Activated CD4-positive, CD25-positive, alpha-beta regulatory T cell treated with anti-CD3 and anti-CD28 coated beads, Interleukin-2, amount 50 U/mL, for 16 hours (primary cell): ENCODE measurements around the gene HLA-DPA1.

Experiments
- DNase-seq: peaks from one replicate; pipeline ENCODE4 v3.0.0-alpha.2; 2020; ENCODE audit warnings: low read depth, low spot score

The HLA-DPA1 gene

GRCh38 chr6:33088931-33089620 lies 15.6 kb upstream of the HLA-DPA1 start:
- DNase-seq = no peak

- no peak for DNase-seq
Observed at GRCh38 chr6:33088258-33088930, 14.9 kb upstream of the HLA-DPA1 start.

GRCh38 chr6:33085627-33086026 lies 12.2 kb upstream of the HLA-DPA1 start:
- no peak for DNase-seq

GRCh38 chr6:33082702-33083101 lies 9.3 kb upstream of the HLA-DPA1 start:
- DNase-seq = no peak

GRCh38 chr6:33081098-33081824 lies 7.8 kb upstream of the HLA-DPA1 start:
- no peak for DNase-seq

GRCh38 chr6:33080127-33081089 lies 7.0 kb upstream of the HLA-DPA1 start:
- no peak for DNase-seq

- no peak for DNase-seq
Observed at GRCh38 chr6:33079580-33079979, 6.1 kb upstream of the HLA-DPA1 start.

- DNase-seq = no peak
Observed at GRCh38 chr6:33078919-33079521, 5.6 kb upstream of the HLA-DPA1 start.

- DNase-seq = no peak
Observed at GRCh38 chr6:33078442-33078841, 5.0 kb upstream of the HLA-DPA1 start.

GRCh38 chr6:33077908-33078307 lies 4.5 kb upstream of the HLA-DPA1 start:
- no peak for DNase-seq

- DNase-seq = no peak
Observed at GRCh38 chr6:33076406-33076934, 3.0 kb upstream of the HLA-DPA1 start.

- peak; percentile 23 for DNase-seq
Observed at GRCh38 chr6:33075568-33076405, 2.3 kb upstream of the HLA-DPA1 start, which contains the start of gene HLA-DPB1. Gene HLA-DPB1 (plus strand): TSS chr6:33075990. CDS start chr6:33076042, 52 bp downstream.

- DNase-seq = no peak
Observed at GRCh38 chr6:33075208-33075567, 1.7 kb upstream of the HLA-DPA1 start.

- no peak for DNase-seq
Observed at GRCh38 chr6:33072508-33073100, 845 bp downstream of the HLA-DPA1 start.

GRCh38 chr6:33071569-33071968 lies 1.9 kb downstream of the HLA-DPA1 start:
- DNase-seq = no peak

- no peak for DNase-seq
Observed at GRCh38 chr6:33070909-33071308, 2.5 kb downstream of the HLA-DPA1 start.

GRCh38 chr6:33069021-33069738 lies 4.3 kb downstream of the HLA-DPA1 start:
- no peak for DNase-seq

- DNase-seq = no peak
Observed at GRCh38 chr6:33066917-33067521, 6.4 kb downstream of the HLA-DPA1 start.
